Left ventricle myocardium inferior (tissue), 1 donor: ENCODE results near the gene MYO10. TPM values are rescaled to one million over a fixed set of nuclear protein-coding genes. Genes with fewer than 3 reads are reported as not detected.

Experiments
- DNase-seq: peaks from one replicate; pipeline ENCODE4 v3.0.0-alpha.2; 2020
- H3K27ac ChIP-seq: fragments of 200-600 bp; replicated peaks from 2 replicates; pipeline ENCODE4 v1.8.0; 2021
- H3K27me3 ChIP-seq: fragments of 200-600 bp; 2 replicates; pipeline ENCODE4 v1.8.0; 2021; ENCODE audit warnings: low read depth
- H3K36me3 ChIP-seq: fragments of 200-600 bp; 2 replicates; pipeline ENCODE4 v1.8.0; 2021
- H3K4me1 ChIP-seq: fragments of 200-600 bp; 2 replicates; pipeline ENCODE4 v1.8.0; 2021
- H3K4me3 ChIP-seq: fragments of 200-600 bp; 2 replicates; pipeline ENCODE4 v1.8.0; 2021; ENCODE audit warnings: mild to moderate bottlenecking, moderate library complexity
- H3K9me3 ChIP-seq: fragments of 200-600 bp; replicated peaks from 2 replicates; pipeline ENCODE4 v1.8.0; 2021
- intact Hi-C: fragments of 100-400 bp; cut with micrococcal nuclease; formaldehyde crosslinking; loops from one replicate; pipeline ENCODE4 v1.11.0; 2022
- total RNA-seq: library from RNA; stranded (reverse); fragmentation: NEBNext Ultra II Directional; extraction: Animal tissue kit (Norgen Biotek cat#: 25700); gene quantifications from one replicate; pipeline ENCODE4 v1.2.1, GENCODE V29; 2021
- TF ChIP-seq, protein P1 (sequence below): fragments of 200-600 bp; IDR thresholded peaks from 2 replicates; pipeline ENCODE4 v1.8.0; 2021; ENCODE audit warnings: antibody characterized with exemption, mild to moderate bottlenecking, borderline replicate concordance
- donor health status: DM: no; HTN: yes; CAD: no; lungs with severe emphysema.

The MYO10 gene
- total RNA-seq, 1 donor from 2014 or later: 5.0 TPM

DNA sequence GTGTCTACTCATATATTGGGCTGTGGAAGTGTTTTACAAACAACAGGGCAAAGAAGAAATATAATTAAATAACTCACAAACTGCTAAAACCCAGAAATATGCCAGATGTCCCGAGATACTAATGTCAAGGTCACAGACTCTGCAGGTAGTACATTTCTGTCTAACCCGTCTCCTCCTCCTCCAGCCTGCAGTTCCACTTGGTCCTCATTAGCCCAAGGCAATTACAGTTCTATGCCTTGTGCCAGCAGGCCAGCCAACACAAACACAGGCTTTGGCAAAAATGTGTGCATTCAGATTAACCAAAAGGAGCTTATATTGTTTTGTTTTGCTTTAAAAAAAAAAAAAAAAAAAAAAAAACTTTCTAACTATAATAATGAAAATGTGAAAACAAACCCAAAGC is 148.8 kb downstream of the MYO10 start:
- Histone ChIP-seq H3K9me3 (no peaks in the 10 kb centered on the region), H3K4me1 (peaks cover 5% of the 10 kb centered on the region), H3K4me3 (no peak overlapping the region), H3K36me3 (peaks cover 6% of the 10 kb centered on the region), H3K27ac (no peak overlapping the region), H3K27me3 (no peaks in the 10 kb centered on the region)
- TF ChIP-seq, protein P1, sequence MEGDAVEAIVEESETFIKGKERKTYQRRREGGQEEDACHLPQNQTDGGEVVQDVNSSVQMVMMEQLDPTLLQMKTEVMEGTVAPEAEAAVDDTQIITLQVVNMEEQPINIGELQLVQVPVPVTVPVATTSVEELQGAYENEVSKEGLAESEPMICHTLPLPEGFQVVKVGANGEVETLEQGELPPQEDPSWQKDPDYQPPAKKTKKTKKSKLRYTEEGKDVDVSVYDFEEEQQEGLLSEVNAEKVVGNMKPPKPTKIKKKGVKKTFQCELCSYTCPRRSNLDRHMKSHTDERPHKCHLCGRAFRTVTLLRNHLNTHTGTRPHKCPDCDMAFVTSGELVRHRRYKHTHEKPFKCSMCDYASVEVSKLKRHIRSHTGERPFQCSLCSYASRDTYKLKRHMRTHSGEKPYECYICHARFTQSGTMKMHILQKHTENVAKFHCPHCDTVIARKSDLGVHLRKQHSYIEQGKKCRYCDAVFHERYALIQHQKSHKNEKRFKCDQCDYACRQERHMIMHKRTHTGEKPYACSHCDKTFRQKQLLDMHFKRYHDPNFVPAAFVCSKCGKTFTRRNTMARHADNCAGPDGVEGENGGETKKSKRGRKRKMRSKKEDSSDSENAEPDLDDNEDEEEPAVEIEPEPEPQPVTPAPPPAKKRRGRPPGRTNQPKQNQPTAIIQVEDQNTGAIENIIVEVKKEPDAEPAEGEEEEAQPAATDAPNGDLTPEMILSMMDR: no peak
- intact Hi-C loops: no loop called here
- DNase-seq: no peak

DNA sequence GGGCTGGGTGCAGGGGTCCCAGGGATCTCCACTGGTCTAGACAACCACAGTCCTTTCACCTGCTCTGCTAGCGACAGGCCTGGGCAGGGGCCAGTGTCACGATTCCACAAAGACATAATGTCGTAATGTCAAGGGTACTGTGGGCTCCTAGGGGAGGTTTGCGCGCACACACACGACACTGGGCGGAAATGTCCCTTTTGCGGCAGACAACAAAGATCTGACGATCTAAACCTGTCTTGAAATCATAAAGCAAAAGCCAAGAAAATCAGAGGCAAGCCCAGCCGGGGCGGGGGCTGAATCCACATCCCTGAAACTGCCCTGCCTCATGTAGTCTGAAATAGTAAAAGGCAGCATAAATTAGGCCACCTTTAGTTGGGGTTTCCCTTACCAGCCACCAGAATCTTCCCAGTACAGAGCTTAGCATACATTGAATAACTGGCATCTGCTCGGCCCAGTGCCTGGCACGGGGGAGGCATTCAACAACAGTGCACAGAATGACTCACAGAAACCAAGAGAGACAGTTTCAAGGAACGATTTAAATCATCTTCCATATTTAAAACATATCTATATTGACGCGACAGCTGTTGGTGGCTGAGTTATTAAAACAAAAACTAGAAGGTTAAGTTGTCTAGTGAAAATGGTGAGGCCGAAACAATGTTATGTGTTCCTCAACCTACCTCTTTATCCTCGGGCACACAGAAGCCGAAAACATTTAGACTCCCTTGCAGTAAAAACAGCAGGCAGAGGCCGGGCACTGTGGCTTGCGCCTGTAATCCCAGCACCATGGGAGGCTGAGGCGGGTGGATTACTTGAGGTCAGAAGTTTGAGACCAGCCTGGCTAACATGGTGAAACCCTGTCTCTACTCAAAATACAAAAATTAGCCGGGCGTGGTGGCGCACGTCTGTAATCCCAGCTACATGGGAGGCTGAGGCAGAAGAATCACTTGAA is 151.0 kb downstream of the MYO10 start:
- TF ChIP-seq, protein P1: no peak
- DNase-seq: no peak
- Histone ChIP-seq H3K27ac (no peak overlapping the region), H3K27me3 (no peaks in the 10 kb centered on the region), H3K4me1 (peaks cover 5% of the 10 kb centered on the region), H3K36me3 (peaks cover 6% of the 10 kb centered on the region), H3K4me3 (no peak overlapping the region), H3K9me3 (no peaks in the 10 kb centered on the region)
- intact Hi-C loops: no loop called here

DNA sequence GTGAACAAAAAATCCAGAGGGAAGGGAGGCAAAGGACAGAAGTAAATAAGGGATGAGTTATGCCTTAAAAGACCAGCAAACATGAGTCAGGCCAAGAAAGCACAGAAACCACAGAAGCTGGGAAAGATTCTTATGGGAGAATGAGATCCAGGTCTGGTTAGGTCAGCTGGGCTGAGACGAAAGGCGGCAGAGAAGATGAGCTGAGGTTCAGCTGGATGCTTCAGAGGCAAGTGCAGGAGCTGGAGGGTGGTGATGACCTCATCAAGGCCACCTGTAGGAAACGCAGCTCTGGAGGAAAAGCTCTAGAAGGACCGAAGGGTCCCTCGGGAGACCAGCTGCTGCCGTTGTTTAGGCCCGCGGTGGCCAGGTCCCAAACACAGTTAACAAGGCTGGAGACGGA is 152.0 kb downstream of the MYO10 start:
- Histone ChIP-seq H3K36me3 (peaks cover 6% of the 10 kb centered on the region), H3K4me3 (no peak overlapping the region), H3K27ac (no peak overlapping the region), H3K27me3 (no peaks in the 10 kb centered on the region), H3K9me3 (no peaks in the 10 kb centered on the region), H3K4me1 (peaks cover 5% of the 10 kb centered on the region)
- intact Hi-C loops: no loop called here
- TF ChIP-seq, protein P1: no peak
- no peak for DNase-seq

DNA sequence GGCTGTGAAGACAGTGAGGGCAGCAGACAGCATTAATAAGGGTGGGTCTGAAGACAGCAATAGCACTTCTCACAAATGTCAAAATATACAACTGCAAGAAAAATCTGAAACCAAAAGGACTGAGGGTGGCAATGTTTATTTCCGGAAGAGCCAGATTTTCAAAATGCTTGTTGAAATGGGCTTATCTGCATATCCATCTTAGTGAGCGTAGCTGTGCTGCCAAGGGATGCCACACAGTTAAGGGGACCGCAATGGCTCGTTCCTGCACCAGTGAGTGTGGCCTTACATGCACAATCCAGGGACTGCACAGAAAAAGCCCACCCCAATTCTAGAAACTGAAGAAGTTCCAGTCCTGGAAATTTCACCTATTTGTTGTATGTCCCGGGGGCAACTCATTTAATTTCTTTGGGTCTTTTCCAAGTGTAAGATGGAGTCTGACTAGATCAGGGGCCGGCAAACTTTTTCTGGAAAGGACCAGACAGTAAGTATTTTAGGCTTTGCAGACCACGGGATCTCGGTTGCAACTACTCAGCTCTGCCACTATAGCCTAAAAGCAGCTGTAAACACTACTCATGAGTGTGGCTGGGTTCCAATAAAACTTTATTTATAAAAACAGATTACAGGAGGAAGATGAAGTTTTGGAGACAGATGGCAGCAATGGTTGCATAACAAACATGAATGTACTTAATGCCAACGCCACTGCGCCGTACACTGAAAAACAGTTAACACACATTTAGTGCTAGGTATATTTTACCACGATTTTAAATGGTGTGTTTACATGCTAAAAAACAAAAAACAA is 154.1 kb downstream of the MYO10 start:
- TF ChIP-seq, protein P1: no peak
- peaks cover 5% of the 10 kb centered on the region for H3K4me1 ChIP-seq
- intact Hi-C loops: no loop called here

DNA sequence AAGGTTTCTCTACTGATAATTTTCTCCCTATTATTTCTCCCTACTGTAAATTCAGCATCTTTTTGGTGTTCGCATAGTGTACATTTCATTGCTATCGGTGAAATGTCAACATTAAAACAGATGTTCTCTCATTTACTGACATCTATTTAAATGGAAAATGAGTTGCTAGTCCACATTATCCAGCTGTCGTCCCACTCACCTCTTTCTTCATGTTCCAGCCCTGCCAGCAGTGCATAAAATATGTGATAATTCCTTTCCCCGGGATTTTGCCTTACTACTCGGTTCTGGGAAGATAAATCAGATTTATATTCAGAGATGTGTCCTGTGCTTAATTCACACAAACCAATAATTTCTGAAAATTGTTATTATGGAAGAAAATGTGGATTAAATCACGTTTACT is 155.8 kb downstream of the MYO10 start:
- peaks cover 16% of the 10 kb centered on the region for H3K4me1 ChIP-seq
- no peaks in the 10 kb centered on the region for H3K27me3 ChIP-seq
- DNase-seq: no peak
- H3K36me3 ChIP-seq: peaks cover 6% of the 10 kb centered on the region
- intact Hi-C loops: no loop called here
- no peak overlapping the region for H3K27ac ChIP-seq
- TF ChIP-seq, protein P1: no peak
- H3K9me3 ChIP-seq: no peaks in the 10 kb centered on the region
- no peak overlapping the region for H3K4me3 ChIP-seq

More for the DNA sequence above, 154.1 kb downstream of the MYO10 start:
- DNase-seq: no peak
- Histone ChIP-seq H3K27me3 (no peaks in the 10 kb centered on the region), H3K36me3 (peaks cover 6% of the 10 kb centered on the region), H3K27ac (no peak overlapping the region), H3K4me3 (no peak overlapping the region), H3K9me3 (no peaks in the 10 kb centered on the region)
